Osteoblast (primary cell): Measurements from ENCODE around the gene SUN1. TPM values are rescaled to one million over a fixed set of nuclear protein-coding genes. Genes with fewer than 3 reads are reported as not detected.
A peak's percentile ranks its signal among the peaks of the same experiment; 100 is the strongest.
"Not testable (repeated sequence)": the region's sequence is repeated elsewhere in the genome, so short reads cannot be mapped to it uniquely, and the experiment has no call there.

Source experiments
- DNase-seq: peaks from one replicate; pipeline ENCODE4 v3.0.0; 2011; ENCODE audit warnings: low spot score, mixed read lengths; ENCODE audit not compliant: insufficient read length; ENCODE audit errors: missing footprints
- H2AFZ ChIP-seq: 2 replicates; pipeline ENCODE4 v1.6.0; 2011; ENCODE audit warnings: mild to moderate bottlenecking, low read length
- H3K27ac ChIP-seq: 2 replicates; pipeline ENCODE4 v1.5.1; 2011; ENCODE audit warnings: mild to moderate bottlenecking, low read depth, low read length, moderate library complexity
- H3K27me3 ChIP-seq: 2 replicates; pipeline ENCODE4 v1.6.0; 2012; ENCODE audit warnings: mild to moderate bottlenecking, control low read depth, inconsistent platforms, low read length, moderate library complexity; ENCODE audit not compliant: insufficient read depth
- H3K36me3 ChIP-seq: 2 replicates; pipeline ENCODE4 v1.5.1; 2011; ENCODE audit warnings: mild to moderate bottlenecking, low read length, control low read depth, moderate library complexity; ENCODE audit not compliant: insufficient read depth
- H3K4me1 ChIP-seq: 2 replicates; pipeline ENCODE4 v1.5.1; 2011; ENCODE audit warnings: mild to moderate bottlenecking, low read length, control low read depth, moderate library complexity; ENCODE audit not compliant: insufficient read depth
- H3K4me2 ChIP-seq: 2 replicates; pipeline ENCODE4 v1.6.0; 2011; ENCODE audit warnings: mild to moderate bottlenecking, low read length; ENCODE audit not compliant: insufficient read depth
- H3K4me3 ChIP-seq: fragments of 200-600 bp; sonication (generic); 3 replicates; pipeline ENCODE4 v1.5.1; 2012; ENCODE audit warnings: mild to moderate bottlenecking, low read length, inconsistent platforms; ENCODE audit not compliant: insufficient read depth
- H3K79me2 ChIP-seq: 2 replicates; pipeline ENCODE4 v1.6.0; 2012; ENCODE audit warnings: mild to moderate bottlenecking, low read length, control low read depth, inconsistent platforms; ENCODE audit not compliant: insufficient read depth
- H3K9me3 ChIP-seq: 2 replicates; pipeline ENCODE4 v1.5.1; 2011; ENCODE audit warnings: low read depth, low read length, control low read depth
- H4K20me1 ChIP-seq: 2 replicates; pipeline ENCODE4 v1.6.0; 2012; ENCODE audit warnings: mild to moderate bottlenecking, low read length, control low read depth; ENCODE audit not compliant: insufficient read depth
- total RNA-seq: library from RNA; depleted of rRNA; stranded (reverse); fragments of >200 nt; gene quantifications from 2 replicates; pipeline ENCODE4 v1.2.3, GENCODE V29; 2012
- TF ChIP-seq, protein P1 (sequence below): IDR thresholded peaks from 2 replicates; pipeline ENCODE4 v1.5.1; 2011; ENCODE audit warnings: mild to moderate bottlenecking, low read depth, low read length, moderate library complexity; ENCODE audit errors: extremely low read depth

The SUN1 gene
- total RNA-seq, 1 donor, result 126 TPM

DNA sequence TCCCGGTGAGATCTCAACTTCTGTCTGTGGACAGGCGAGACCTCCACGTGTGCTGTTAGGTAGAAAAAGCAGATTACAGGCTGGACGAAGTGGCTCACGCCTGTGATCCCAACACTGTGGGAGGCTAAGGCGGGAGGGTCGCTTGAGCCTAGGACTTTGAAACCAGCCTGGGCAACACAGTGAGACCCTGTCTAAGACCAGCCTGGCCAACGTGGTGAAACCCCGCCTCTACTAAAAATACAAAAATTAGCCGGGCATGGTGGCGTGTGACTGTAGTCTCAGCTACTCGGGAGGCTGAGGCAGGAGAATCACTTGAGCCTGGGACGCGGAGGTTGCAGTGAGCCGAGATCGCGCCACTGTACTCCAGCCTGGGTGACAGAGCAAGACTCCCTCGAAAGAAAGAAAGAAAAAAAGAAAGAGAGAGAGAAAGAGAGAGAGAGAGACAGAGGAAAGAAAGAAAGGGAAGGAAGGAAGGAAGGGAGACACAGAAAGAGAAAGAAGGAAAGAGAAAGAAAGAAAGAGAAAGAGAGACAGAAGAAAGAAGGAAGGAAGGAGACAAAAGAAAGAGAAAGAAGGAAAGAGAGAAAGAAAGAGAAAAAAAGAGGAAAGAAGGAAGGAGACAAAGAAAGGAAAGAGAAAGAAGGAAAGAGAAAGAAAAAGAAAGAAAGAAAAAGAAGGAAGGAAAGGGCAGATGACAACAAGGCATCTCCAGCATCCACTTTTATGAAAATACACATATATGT, 29.6 kb upstream of the SUN1 start:
- no peak for DNase-seq
- no peak overlapping the region for H3K27ac ChIP-seq
- H3K27me3 ChIP-seq, result no peaks in the 10 kb centered on the region
- H3K4me2 ChIP-seq, result peak overlapping the region; percentile 7
- no peaks in the 10 kb centered on the region for H4K20me1 ChIP-seq
- no peaks in the 10 kb centered on the region for H3K9me3 ChIP-seq
- H3K36me3 ChIP-seq, result no peaks in the 10 kb centered on the region
- H3K4me3 ChIP-seq, result no peak overlapping the region
- TF ChIP-seq, protein P1, sequence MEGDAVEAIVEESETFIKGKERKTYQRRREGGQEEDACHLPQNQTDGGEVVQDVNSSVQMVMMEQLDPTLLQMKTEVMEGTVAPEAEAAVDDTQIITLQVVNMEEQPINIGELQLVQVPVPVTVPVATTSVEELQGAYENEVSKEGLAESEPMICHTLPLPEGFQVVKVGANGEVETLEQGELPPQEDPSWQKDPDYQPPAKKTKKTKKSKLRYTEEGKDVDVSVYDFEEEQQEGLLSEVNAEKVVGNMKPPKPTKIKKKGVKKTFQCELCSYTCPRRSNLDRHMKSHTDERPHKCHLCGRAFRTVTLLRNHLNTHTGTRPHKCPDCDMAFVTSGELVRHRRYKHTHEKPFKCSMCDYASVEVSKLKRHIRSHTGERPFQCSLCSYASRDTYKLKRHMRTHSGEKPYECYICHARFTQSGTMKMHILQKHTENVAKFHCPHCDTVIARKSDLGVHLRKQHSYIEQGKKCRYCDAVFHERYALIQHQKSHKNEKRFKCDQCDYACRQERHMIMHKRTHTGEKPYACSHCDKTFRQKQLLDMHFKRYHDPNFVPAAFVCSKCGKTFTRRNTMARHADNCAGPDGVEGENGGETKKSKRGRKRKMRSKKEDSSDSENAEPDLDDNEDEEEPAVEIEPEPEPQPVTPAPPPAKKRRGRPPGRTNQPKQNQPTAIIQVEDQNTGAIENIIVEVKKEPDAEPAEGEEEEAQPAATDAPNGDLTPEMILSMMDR, result no peak
- H3K4me1 ChIP-seq, result no peaks in the 10 kb centered on the region
- H3K79me2 ChIP-seq, result no peaks in the 10 kb centered on the region
- peak overlapping the region; percentile 41 for H2AFZ ChIP-seq

DNA sequence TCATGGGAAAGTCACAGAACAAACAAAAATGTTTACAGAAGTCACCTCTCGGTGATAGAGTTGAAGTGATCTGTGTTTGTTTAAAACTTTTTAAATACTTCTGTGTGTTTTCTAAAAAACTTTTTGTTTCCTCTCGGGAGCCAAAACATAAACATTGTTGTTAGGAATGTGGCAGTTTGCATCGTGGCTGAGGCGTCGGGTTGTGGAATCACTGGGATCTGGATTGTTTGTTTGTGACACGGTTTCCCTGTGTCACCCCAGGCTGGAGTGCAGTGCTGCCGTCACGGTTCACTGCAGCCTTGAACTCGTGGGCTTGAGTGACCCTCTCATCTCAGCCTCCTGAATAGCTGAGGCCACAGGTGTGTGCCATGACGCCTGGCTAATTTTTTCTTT, 29.0 kb upstream of the SUN1 start:
- H3K36me3 ChIP-seq, result no peaks in the 10 kb centered on the region
- no peaks in the 10 kb centered on the region for H3K9me3 ChIP-seq
- H3K4me1 ChIP-seq, result no peaks in the 10 kb centered on the region
- H3K4me3 ChIP-seq, result no peak overlapping the region
- DNase-seq, result peak; percentile 35
- H3K4me2 ChIP-seq, result peak overlapping the region; percentile 7
- no peak overlapping the region for H3K27ac ChIP-seq
- TF ChIP-seq, protein P1, result no peak
- H2AFZ ChIP-seq, result no peak overlapping the region
- H4K20me1 ChIP-seq, result no peaks in the 10 kb centered on the region
- no peaks in the 10 kb centered on the region for H3K27me3 ChIP-seq
- no peaks in the 10 kb centered on the region for H3K79me2 ChIP-seq

DNA sequence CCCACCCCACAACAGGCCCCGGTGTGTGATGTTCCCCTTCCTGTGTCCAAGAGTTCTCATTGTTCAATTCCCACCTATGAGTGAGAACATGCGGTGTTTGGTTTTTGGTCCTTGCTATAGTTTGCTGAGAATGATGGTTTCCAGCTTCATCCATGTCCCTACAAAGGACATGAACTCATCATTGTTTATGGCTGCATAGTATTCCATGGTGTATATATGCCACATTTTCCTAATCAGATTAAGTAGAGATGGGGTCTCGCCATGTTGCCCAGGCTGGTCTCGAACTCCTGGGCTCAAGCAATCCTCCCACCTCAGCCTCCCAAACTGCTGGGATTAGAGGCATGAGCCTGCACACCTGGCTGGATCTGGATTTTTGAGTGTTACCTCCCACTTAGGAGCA, 28.5 kb upstream of the SUN1 start:
- not testable (repeated sequence) for H3K27ac ChIP-seq, H3K4me3 ChIP-seq, DNase-seq, H4K20me1 ChIP-seq, H3K79me2 ChIP-seq, H3K9me3 ChIP-seq, H3K4me1 ChIP-seq, H3K36me3 ChIP-seq, H3K27me3 ChIP-seq, H3K4me2 ChIP-seq, H2AFZ ChIP-seq

DNA sequence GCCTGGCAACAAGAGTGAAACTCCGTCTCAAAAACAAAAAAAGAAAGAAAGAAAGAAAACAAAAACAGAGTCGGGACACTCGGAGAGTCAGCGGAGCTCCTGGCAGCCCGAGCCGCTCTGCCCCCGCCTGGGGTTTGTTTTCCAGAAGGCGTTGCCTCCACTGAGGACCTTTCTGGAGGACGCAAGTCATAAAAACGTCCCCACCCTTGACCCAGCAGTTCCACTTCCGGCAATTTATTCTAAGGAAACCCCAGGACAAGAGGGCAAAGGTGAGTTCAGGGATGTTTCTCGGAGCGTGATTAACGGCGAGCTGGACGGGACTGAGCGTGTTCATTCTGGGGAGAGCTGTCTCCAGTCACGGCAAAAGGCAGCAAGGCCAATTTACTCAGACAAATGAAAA, 27.0 kb upstream of the SUN1 start:
- Histone ChIP-seq H3K4me3 (peak overlapping the region; percentile 37), H4K20me1 (no peaks in the 10 kb centered on the region), H3K4me1 (no peaks in the 10 kb centered on the region), H3K9me3 (no peaks in the 10 kb centered on the region), H3K36me3 (no peaks in the 10 kb centered on the region), H3K27me3 (no peaks in the 10 kb centered on the region), H3K4me2 (peak overlapping the region; percentile 50), H3K27ac (no peak overlapping the region), H2AFZ (peak overlapping the region; percentile 80), H3K79me2 (no peaks in the 10 kb centered on the region)
- TF ChIP-seq, protein P1, result no peak
- DNase-seq, result peak; percentile 52
